Progenitor cell of endocrine pancreas (in vitro differentiated cells): ENCODE results near the gene LRMDA. TPM values are rescaled to one million over a fixed set of nuclear protein-coding genes. Genes with fewer than 3 reads are reported as not detected.

Source experiments
- DNase-seq: peaks from one replicate; pipeline ENCODE4 v3.0.0; 2021; ENCODE audit warnings: low spot score; ENCODE audit not compliant: unreplicated experiment
- H3K27ac Mint-ChIP-seq: 2 replicates; pipeline ENCODE4 v1.8.0; 2021; ENCODE audit warnings: mild to moderate bottlenecking, moderate library complexity, mixed read lengths
- H3K27me3 Mint-ChIP-seq: 2 replicates; pipeline ENCODE4 v1.8.0; 2021; ENCODE audit warnings: mixed read lengths
- H3K36me3 Mint-ChIP-seq: 2 replicates; pipeline ENCODE4 v1.8.0; 2022; ENCODE audit warnings: mixed read lengths; ENCODE audit not compliant: insufficient read depth
- H3K4me1 Mint-ChIP-seq: 2 replicates; pipeline ENCODE4 v1.8.0; 2021; ENCODE audit warnings: low read depth, mixed read lengths
- H3K4me3 Mint-ChIP-seq: 2 replicates; pipeline ENCODE4 v1.8.0; 2021; ENCODE audit warnings: low read depth, mild to moderate bottlenecking, moderate library complexity, mixed read lengths
- H3K9me3 Mint-ChIP-seq: 2 replicates; pipeline ENCODE4 v1.8.0; 2021; ENCODE audit warnings: low read depth, mixed read lengths
- total RNA-seq: library from RNA; stranded (reverse); gene quantifications from 2 replicates; pipeline ENCODE4 v1.2.1, GENCODE V29; 2021
- TF ChIP-seq, protein P1 (sequence below): fragments of 200-600 bp; sonication (generic); IDR thresholded peaks from one replicate; pipeline ENCODE4 v1.5.0; 2021; ENCODE audit warnings: antibody characterized with exemption, mild to moderate bottlenecking; ENCODE audit not compliant: unreplicated experiment

Gene LRMDA
- total RNA-seq, 1 donor from 2014 or later: 6.5 TPM

- H3K4me1 Mint-ChIP-seq: peaks cover 32% of the 10 kb centered on the region
- TF ChIP-seq, protein P1, sequence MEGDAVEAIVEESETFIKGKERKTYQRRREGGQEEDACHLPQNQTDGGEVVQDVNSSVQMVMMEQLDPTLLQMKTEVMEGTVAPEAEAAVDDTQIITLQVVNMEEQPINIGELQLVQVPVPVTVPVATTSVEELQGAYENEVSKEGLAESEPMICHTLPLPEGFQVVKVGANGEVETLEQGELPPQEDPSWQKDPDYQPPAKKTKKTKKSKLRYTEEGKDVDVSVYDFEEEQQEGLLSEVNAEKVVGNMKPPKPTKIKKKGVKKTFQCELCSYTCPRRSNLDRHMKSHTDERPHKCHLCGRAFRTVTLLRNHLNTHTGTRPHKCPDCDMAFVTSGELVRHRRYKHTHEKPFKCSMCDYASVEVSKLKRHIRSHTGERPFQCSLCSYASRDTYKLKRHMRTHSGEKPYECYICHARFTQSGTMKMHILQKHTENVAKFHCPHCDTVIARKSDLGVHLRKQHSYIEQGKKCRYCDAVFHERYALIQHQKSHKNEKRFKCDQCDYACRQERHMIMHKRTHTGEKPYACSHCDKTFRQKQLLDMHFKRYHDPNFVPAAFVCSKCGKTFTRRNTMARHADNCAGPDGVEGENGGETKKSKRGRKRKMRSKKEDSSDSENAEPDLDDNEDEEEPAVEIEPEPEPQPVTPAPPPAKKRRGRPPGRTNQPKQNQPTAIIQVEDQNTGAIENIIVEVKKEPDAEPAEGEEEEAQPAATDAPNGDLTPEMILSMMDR: no peak
These were observed 25.6 kb upstream of the LRMDA start for GRCh38 chr10:75405598-75406461.

DNA sequence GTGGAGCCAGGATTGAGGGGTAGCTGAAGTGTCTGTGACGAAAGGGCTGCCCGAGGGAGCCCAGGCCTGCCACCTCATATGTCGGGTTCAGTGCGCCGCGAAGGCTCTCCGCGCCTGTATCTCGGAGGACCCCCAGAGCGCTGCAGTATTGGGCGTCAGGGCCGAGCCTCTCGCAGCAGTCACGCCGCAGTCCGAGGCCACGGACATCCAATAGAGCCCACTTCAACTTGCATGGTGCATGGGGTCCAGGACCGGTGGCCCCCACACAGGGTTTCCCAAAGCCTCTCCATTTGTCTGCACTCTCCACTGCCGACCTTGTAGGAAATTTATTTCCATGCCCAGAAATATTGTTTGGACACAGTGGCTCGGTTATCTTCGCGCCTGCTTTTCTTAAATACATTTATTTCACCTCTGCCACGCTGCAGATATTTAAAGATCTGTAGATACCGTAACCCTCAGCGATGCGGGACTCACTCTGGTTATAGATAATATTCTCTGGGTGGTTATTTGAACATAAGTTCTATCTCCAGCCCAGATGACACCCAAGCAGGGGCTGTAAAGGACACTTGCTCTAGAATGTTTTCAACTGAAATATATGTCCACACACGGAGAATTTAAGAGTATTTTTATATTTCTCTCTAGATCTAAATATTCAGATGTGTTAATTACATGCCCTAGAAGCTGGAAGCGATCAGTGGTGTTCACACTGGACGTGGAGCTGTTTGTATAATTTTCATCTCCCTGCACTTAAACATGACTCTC, 24.8 kb upstream of the LRMDA start:
- Mint-ChIP-seq H3K4me3 (peak overlapping the region; percentile 68), H3K36me3 (peaks cover 2% of the 10 kb centered on the region), H3K4me1 (peaks cover 32% of the 10 kb centered on the region), H3K27me3 (peaks cover 30% of the 10 kb centered on the region), H3K27ac (peak overlapping the region; percentile 88), H3K9me3 (no peaks in the 10 kb centered on the region)
- TF ChIP-seq, protein P1: no peak
- no peak for DNase-seq

More at GRCh38 chr10:75405598-75406461, 25.6 kb upstream of the LRMDA start:
- H3K36me3 Mint-ChIP-seq: no peaks in the 10 kb centered on the region
- H3K27me3 Mint-ChIP-seq: peaks cover 22% of the 10 kb centered on the region
- peak overlapping the region; percentile 88 for H3K27ac Mint-ChIP-seq
- peak overlapping the region; percentile 68 for H3K4me3 Mint-ChIP-seq
- no peak for DNase-seq
- H3K9me3 Mint-ChIP-seq: no peaks in the 10 kb centered on the region

GRCh38 chr10:75407224-75407712, 24.2 kb upstream of the LRMDA start:
- H3K9me3 Mint-ChIP-seq: no peaks in the 10 kb centered on the region
- H3K27ac Mint-ChIP-seq: peak overlapping the region; percentile 78
- no peak for DNase-seq
- peaks cover 32% of the 10 kb centered on the region for H3K4me1 Mint-ChIP-seq
- peaks cover 34% of the 10 kb centered on the region for H3K27me3 Mint-ChIP-seq
- peak overlapping the region; percentile 63 for H3K4me3 Mint-ChIP-seq
- H3K36me3 Mint-ChIP-seq: peaks cover 2% of the 10 kb centered on the region
- TF ChIP-seq, protein P1: no peak

DNA sequence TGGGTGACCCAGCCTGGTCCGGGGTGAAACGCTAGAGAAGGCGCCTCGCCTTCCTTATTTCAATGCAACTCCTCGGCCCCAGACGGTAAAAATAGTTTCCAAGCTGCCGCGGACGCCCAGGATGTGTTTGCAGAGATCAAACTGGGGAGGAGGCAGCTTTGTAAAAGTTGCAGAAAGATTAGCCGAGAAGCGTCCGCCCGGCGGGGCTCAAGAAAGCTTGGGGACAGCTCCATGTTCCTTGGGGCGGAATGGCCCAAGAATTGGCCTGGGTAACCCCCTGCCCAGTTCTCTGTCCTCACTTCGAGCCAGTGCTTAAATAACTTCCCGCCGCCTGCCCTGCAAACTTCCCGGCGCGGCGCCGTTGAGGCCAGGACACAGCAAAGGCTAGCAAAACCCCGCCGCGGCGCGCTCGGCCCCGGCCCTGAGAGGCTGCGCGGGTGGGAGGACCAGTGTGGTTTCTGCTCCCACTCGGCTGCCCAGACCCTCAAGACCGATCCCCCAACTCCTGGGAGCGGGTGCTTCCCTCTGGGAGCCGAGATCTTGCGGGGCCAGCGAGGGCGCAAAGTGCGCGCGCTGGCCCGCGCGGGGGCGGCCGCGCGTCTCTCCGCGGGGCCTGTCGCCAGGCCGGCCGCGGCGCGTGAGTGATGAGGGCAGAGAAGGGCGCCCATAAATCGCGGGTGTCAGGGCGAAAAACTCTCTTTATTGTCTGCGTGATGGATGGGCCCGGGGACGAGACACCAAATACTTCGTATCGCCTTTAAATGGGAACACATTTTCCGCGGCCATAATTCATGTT, 23.5 kb upstream of the LRMDA start:
- TF ChIP-seq, protein P1: no peak
- Mint-ChIP-seq H3K9me3 (no peaks in the 10 kb centered on the region), H3K4me1 (peaks cover 32% of the 10 kb centered on the region), H3K27ac (peak overlapping the region; percentile 78), H3K27me3 (peaks cover 38% of the 10 kb centered on the region), H3K4me3 (peak overlapping the region; percentile 88), H3K36me3 (peaks cover 2% of the 10 kb centered on the region)
- DNase-seq: no peak
